Colonic mucosa (tissue), 4 donors: ENCODE measurements around the gene TMC7. TPM values are rescaled to one million over a fixed set of nuclear protein-coding genes. Genes with fewer than 3 reads are reported as not detected.

Experiments
- DNase-seq: peaks from one replicate; pipeline ENCODE4 v3.0.0-alpha.2; 2020
- H3K27ac ChIP-seq: fragments of 200-600 bp; one replicate; pipeline ENCODE4 v1.8.0; 2021
- H3K27me3 ChIP-seq: fragments of 200-600 bp; one replicate; pipeline ENCODE4 v1.8.0; 2021
- H3K36me3 ChIP-seq: fragments of 200-600 bp; one replicate; pipeline ENCODE4 v1.8.0; 2021
- H3K4me1 ChIP-seq: fragments of 200-600 bp; one replicate; pipeline ENCODE4 v1.8.0; 2021; ENCODE audit warnings: mild to moderate bottlenecking
- H3K4me3 ChIP-seq: fragments of 200-600 bp; one replicate; pipeline ENCODE4 v1.8.0; 2021
- H3K9ac ChIP-seq, 2 donors: one replicate each; pipeline ENCODE4 v1.7.0; 2013; ENCODE audit warnings: control low read depth in 2 of 2, low read depth in 2 of 2, low read length in 2 of 2
- H3K9me3 ChIP-seq: fragments of 200-600 bp; one replicate; pipeline ENCODE4 v1.8.0; 2021
- intact Hi-C: fragments of 100-400 bp; cut with DNase I; formaldehyde crosslinking; loops from one replicate; pipeline ENCODE4 v1.14.1; 2022
- total RNA-seq, 2 donors: library from RNA; stranded (reverse); fragmentation: NEBNext Ultra II Directional in 1 of 2; extraction: Animal tissue kit (Norgen Biotek cat#: 25700) in 1 of 2; gene quantifications; one replicate each; pipeline ENCODE4 v1.2.1, GENCODE V29; 2021
- TF ChIP-seq, protein P1 (sequence below): fragments of 200-600 bp; IDR thresholded peaks from one replicate; pipeline ENCODE4 v1.8.0; 2022; ENCODE audit warnings: antibody characterized with exemption, mild to moderate bottlenecking
- donor health status: healthy.
- donor health status: DM: no; HTN: no; CAD: no.
- donor health status: DM: no; HTN: no; CAD: no.

Gene TMC7
- total RNA-seq, 2 donors from 2014 or later = 10.0 to 10.6 TPM

GRCh38 chr16:18966791-18967190 is 16.9 kb upstream of the TMC7 start:
- Histone ChIP-seq H3K9me3 (no peaks in the 10 kb centered on the region), H3K27me3 (no peaks in the 10 kb centered on the region), H3K4me3 (no peak overlapping the region), H3K36me3 (no peaks in the 10 kb centered on the region), H3K4me1 (no peaks in the 10 kb centered on the region), H3K27ac (no peak overlapping the region), H3K9ac (no peak overlapping the region)
- TF ChIP-seq, protein P1, sequence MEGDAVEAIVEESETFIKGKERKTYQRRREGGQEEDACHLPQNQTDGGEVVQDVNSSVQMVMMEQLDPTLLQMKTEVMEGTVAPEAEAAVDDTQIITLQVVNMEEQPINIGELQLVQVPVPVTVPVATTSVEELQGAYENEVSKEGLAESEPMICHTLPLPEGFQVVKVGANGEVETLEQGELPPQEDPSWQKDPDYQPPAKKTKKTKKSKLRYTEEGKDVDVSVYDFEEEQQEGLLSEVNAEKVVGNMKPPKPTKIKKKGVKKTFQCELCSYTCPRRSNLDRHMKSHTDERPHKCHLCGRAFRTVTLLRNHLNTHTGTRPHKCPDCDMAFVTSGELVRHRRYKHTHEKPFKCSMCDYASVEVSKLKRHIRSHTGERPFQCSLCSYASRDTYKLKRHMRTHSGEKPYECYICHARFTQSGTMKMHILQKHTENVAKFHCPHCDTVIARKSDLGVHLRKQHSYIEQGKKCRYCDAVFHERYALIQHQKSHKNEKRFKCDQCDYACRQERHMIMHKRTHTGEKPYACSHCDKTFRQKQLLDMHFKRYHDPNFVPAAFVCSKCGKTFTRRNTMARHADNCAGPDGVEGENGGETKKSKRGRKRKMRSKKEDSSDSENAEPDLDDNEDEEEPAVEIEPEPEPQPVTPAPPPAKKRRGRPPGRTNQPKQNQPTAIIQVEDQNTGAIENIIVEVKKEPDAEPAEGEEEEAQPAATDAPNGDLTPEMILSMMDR = no peak
- intact Hi-C loops = no loop called here
- no peak for DNase-seq

DNA sequence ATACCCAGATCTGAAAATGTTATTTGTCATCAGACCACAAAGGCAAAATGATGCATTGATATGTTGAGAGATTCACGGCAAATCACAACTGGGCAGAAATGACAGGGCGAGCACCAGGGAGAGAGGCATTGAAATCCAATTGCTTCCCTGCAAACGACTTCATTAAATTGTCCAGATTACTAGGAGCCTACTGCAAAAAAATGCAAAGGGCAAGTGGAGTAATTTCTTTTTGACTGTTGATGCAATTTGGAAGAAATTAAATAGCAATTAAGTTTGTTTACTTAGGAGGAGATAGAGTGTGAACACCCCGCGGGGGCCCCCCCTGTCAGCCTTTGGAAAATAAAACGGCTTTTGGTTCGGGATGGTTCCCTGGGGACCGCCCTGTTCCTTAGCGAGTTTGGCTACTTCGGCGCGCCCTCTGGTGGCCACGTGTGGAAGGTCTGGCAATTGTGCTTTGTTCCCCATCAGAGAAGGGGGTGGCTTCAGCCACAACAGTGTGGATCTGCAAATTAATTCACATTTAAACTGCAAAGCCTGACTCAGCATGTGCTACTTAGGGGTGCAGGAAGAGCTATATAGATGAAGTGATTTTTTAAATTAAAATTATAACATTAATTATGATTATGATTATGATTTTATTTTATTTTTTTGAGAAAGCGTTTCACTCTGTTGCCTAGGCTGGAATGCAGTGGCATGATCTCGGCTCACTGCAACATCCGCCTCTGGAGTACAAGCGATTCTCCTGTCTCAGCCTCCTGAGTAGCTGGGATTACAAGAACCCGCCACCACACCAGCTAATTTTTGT is 14.5 kb upstream of the TMC7 start:
- Histone ChIP-seq H3K4me3 (no peak overlapping the region), H3K4me1 (no peaks in the 10 kb centered on the region), H3K27ac (no peak overlapping the region), H3K9me3 (no peaks in the 10 kb centered on the region), H3K36me3 (no peaks in the 10 kb centered on the region), H3K27me3 (no peaks in the 10 kb centered on the region), H3K9ac (no peak overlapping the region)
- intact Hi-C loops = no loop called here
- TF ChIP-seq, protein P1 = peak; percentile 95
- DNase-seq = peak; percentile 92

DNA sequence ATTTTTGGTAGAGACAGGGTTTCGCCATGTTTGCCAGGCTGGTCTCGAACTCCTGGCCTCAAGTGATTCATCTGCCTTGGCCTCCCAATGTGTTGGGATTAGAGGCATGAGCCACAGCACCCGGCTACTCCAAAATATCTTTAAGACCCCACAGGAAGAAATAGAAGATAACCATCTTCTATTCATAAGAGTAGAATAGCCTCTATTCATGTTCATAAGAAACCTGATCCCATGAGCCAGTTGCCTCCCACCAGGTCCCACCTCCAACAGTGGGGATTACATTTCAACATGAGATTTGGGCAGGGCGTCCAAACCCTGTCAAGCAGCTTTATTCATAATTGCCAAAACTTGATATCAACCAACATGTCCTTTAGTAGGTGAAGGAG is 13.9 kb upstream of the TMC7 start:
- Histone ChIP-seq H3K36me3 (no peaks in the 10 kb centered on the region), H3K4me3 (no peak overlapping the region), H3K4me1 (no peaks in the 10 kb centered on the region), H3K27me3 (no peaks in the 10 kb centered on the region), H3K9ac (no peak overlapping the region), H3K9me3 (no peaks in the 10 kb centered on the region), H3K27ac (no peak overlapping the region)
- DNase-seq = no peak
- intact Hi-C loops = loop anchor here (10.0 kb wide), 1 partner anchor 85 kb away; no protein-coding TSS in a partner anchor
- TF ChIP-seq, protein P1 = no peak

DNA sequence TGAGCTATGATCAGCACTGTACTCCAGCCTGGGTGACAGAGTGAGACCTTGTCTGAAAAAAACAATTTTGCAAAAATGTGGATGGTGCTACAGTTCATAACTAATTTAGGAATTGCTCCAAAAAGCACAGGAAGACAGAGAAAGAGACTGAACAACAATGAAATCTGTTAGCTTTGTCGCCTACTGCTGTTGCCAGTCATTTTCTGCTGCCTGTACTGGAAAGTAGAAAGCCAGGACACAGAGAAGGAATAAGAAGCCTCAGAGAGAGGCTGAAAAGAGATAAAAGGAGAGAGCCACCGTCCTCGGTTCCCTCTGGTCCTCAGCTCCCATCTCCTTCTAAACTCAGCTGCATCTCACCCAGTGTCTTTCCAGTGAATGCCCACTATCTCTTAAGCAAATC is 8.6 kb upstream of the TMC7 start:
- no peaks in the 10 kb centered on the region for H3K4me1 ChIP-seq
- intact Hi-C loops = loop anchor here (10.0 kb wide), 1 partner anchor 90 kb away; no protein-coding TSS in a partner anchor
- no peak overlapping the region for H3K9ac ChIP-seq

GRCh38 chr16:18979936-18980335 is 3.8 kb upstream of the TMC7 start:
- DNase-seq = no peak
- Histone ChIP-seq H3K9me3 (no peaks in the 10 kb centered on the region), H3K36me3 (no peaks in the 10 kb centered on the region), H3K4me3 (no peak overlapping the region), H3K9ac (no peak overlapping the region), H3K4me1 (no peaks in the 10 kb centered on the region), H3K27me3 (peaks cover 3% of the 10 kb centered on the region), H3K27ac (no peak overlapping the region)
- intact Hi-C loops = loop anchor here (10.0 kb wide), 2 partner anchors 95 to 395 kb away; no protein-coding TSS in a partner anchor
- TF ChIP-seq, protein P1 = no peak

More for the DNA sequence above, 8.6 kb upstream of the TMC7 start:
- H3K4me3 ChIP-seq = no peak overlapping the region
- no peaks in the 10 kb centered on the region for H3K27me3 ChIP-seq
- no peak overlapping the region for H3K27ac ChIP-seq
- DNase-seq = no peak
- TF ChIP-seq, protein P1 = no peak
- no peaks in the 10 kb centered on the region for H3K9me3 ChIP-seq
- no peaks in the 10 kb centered on the region for H3K36me3 ChIP-seq
